Urinary bladder (tissue), 4 donors: ENCODE measurements around the gene RBMS3. TPM values are rescaled to one million over a fixed set of nuclear protein-coding genes. Genes with fewer than 3 reads are reported as not detected.

ENCODE experiments used
- DNase-seq: peaks from one replicate; pipeline ENCODE4 v3.0.0-alpha.2; 2015; ENCODE audit errors: extremely low spot score
- H3K27ac ChIP-seq: one replicate; pipeline ENCODE4 v1.5.1; 2013; ENCODE audit warnings: low read depth, mild to moderate bottlenecking, moderate library complexity
- H3K36me3 ChIP-seq: one replicate; pipeline ENCODE4 v1.6.1; 2013; ENCODE audit warnings: mild to moderate bottlenecking, moderate library complexity; ENCODE audit not compliant: insufficient read depth
- H3K4me1 ChIP-seq: one replicate; pipeline ENCODE4 v1.6.1; 2013; ENCODE audit warnings: mild to moderate bottlenecking, moderate library complexity; ENCODE audit not compliant: insufficient read depth
- H3K4me3 ChIP-seq: one replicate; pipeline ENCODE4 v1.5.1; 2013; ENCODE audit warnings: low read depth, low read length
- WGBS: extraction: QIAGEN DNeasy Blood & Tissue Kit; methylation state at CpG from one replicate; pipeline ENCODE4 v1.1.7; 2013; 5-methylcytosine and 5-hydroxymethylcytosine counted together
- polyA plus RNA-seq: library from polyadenylated mRNA; stranded (reverse); fragments of 200-250 nt; gene quantifications from one replicate; pipeline ENCODE4 v1.2.3, GENCODE V29; 2013
- total RNA-seq: library from RNA; depleted of rRNA; stranded (reverse); fragments of >200 nt; gene quantifications from one replicate; pipeline ENCODE4 v1.2.3, GENCODE V29; 2014
- donor health status: healthy with polysubstance abuse.
- donor health status: healthy.

The RBMS3 gene
- total and polyA plus RNA-seq, 2 donors: 10.6 to 136 TPM

- Histone ChIP-seq H3K4me3 (no peak overlapping the region), H3K4me1 (no peaks in the 10 kb centered on the region), H3K36me3 (no peaks in the 10 kb centered on the region), H3K27ac (no peak overlapping the region)
- no peak for DNase-seq
- 79% methylated on average over 4 of the region's 4 CpGs for WGBS
These were observed 49.4 kb downstream of the RBMS3 start for GRCh38 chr3:29329986-29330890.

GRCh38 chr3:29331035-29331434, 50.2 kb downstream of the RBMS3 start:
- no peak for DNase-seq
- WGBS: 86% methylated on average over 4 of the region's 4 CpGs
- H3K36me3 ChIP-seq: no peaks in the 10 kb centered on the region
- H3K4me1 ChIP-seq: no peaks in the 10 kb centered on the region
- H3K27ac ChIP-seq: no peak overlapping the region
- no peak overlapping the region for H3K4me3 ChIP-seq

DNA sequence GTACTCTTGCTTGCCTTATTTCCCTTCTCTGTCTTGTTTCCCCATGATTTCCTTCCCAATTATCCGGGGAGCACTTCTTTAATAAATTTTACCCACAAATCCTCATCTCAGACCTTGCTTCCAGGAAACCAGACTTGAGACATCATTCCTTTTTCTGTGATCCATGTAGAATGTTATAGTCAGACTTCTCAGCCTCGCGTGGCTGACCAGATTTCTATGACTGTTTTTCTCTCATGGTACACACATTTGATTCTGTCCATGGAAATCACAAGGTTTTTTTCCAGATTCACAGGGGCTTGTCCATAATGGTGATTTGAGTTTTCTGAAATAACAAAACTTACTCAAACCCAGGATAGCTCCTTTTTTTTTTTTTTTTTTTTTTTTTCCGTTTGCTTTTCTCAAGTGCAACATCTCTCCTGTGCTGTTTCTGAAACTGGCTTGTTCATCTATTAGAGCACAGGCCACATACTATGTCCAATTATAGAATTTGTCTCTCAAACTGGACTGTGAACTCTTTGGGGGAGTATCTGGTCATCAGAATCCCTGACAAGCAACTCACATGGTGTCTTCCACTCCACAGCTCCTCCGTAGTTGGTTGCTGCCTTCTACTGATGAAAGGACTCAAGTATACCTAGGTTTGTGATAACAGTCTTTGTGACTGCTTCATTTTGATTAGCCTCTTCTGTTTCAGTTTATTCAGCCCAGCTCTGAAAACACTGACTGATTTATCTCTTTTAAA, 50.8 kb downstream of the RBMS3 start:
- H3K4me3 ChIP-seq: no peak overlapping the region
- WGBS: 76% methylated on average over 5 of the region's 5 CpGs
- no peaks in the 10 kb centered on the region for H3K4me1 ChIP-seq
- DNase-seq: no peak
- no peak overlapping the region for H3K27ac ChIP-seq
- no peaks in the 10 kb centered on the region for H3K36me3 ChIP-seq

DNA sequence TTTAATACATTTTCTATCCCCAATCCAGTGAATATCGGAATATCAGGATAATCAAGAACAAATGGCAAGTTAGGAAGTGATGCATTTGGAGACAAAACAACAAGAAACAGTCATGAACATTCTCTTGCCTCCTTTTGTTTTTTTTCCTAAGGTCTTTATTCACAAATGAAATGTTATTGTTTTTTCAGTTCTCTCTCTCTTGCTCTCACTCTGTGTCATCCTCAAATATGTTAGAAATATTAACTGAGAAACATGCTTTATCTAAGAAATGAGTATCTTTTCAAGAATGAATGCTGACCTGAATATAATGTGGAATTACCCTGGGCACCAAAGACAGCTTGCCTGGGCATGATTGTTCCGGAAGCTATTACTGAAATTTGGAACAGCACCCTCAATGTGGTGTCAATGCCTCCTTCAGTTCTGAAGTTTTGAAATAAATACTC, 51.3 kb downstream of the RBMS3 start:
- Histone ChIP-seq H3K4me1 (no peaks in the 10 kb centered on the region), H3K4me3 (no peak overlapping the region)
- no peak for DNase-seq

DNA sequence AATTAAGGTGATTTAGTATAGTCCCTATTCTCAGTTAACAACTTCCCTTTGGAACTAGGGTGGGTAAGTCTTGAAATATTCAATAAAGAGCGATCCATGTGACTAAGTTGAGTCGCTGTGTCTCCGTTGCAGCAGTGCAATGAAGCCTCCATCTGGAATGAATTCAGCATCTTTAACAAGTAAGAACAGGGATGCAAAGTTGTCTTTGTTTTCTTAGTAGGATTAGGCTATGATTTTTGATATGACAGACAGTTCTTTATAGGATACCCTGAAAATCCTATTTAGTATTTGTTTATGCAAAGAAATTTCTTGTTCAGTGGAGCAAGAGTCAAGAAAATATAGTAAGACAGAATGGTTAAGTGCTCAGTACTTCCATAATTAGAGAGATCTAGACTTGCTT, 52.7 kb downstream of the RBMS3 start:
- WGBS: 65% methylated on average over 3 of the region's 3 CpGs
- Histone ChIP-seq H3K4me1 (no peaks in the 10 kb centered on the region), H3K36me3 (no peaks in the 10 kb centered on the region), H3K4me3 (no peak overlapping the region), H3K27ac (no peak overlapping the region)
- DNase-seq: no peak

More for the DNA sequence above, 51.3 kb downstream of the RBMS3 start:
- WGBS: 85% methylated on average over 2 of the region's 2 CpGs
- Histone ChIP-seq H3K27ac (no peak overlapping the region), H3K36me3 (no peaks in the 10 kb centered on the region)

DNA sequence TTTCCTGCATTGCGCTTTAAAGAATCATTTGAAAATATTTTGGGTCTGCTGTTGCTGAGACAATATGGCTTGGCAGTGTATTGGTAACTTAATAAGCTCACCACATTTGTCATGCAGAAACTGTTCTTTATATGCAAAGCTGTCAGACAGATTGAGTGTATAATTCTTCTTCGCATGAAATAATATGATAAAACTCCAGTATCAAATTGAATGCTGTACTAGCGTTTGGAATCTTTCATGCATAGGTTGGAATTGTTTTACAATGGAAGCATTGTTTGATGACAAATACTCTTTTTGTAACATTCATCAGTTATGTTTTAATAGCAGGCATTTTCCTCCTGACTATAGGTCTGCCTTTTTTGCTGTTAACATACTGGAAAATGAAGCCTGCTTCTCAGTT, 53.8 kb downstream of the RBMS3 start:
- Histone ChIP-seq H3K27ac (no peak overlapping the region), H3K36me3 (no peaks in the 10 kb centered on the region), H3K4me3 (no peak overlapping the region), H3K4me1 (no peaks in the 10 kb centered on the region)
- 58% methylated on average over 3 of the region's 3 CpGs for WGBS
- DNase-seq: no peak

GRCh38 chr3:29335438-29335837, 54.6 kb downstream of the RBMS3 start:
- H3K27ac ChIP-seq: peak overlapping the region; percentile 41
- peak; percentile 94 for DNase-seq
- no peaks in the 10 kb centered on the region for H3K36me3 ChIP-seq
- peak overlapping the region; percentile 21 for H3K4me3 ChIP-seq
- 4% methylated on average over 6 of the region's 6 CpGs for WGBS
- no peaks in the 10 kb centered on the region for H3K4me1 ChIP-seq

DNA sequence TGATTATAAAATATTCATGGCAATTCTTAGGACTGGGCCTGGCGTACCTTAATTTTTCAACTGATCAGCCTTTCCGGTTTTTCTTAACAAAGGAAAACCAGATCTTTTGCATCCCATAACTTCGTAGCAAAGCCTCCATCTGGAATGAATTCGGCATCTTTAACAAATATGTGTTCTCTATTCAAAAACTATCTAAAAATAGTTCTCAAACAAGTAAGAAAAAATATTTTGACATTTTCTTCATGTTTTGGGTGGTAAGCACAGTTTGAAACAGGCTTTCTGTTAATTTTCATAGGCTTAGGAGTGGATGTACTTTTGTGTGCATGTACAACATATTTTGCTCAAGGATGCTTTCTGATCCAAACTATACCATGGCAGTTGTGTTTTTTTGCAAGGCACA, 55.1 kb downstream of the RBMS3 start:
- no peaks in the 10 kb centered on the region for H3K36me3 ChIP-seq
- 24% methylated on average over 4 of the region's 4 CpGs for WGBS
- DNase-seq: no peak
- H3K4me1 ChIP-seq: no peaks in the 10 kb centered on the region
- no peak overlapping the region for H3K27ac ChIP-seq
- peak overlapping the region; percentile 21 for H3K4me3 ChIP-seq

GRCh38 chr3:29337565-29337964, 56.7 kb downstream of the RBMS3 start:
- DNase-seq: no peak
- no peak overlapping the region for H3K27ac ChIP-seq
- H3K4me3 ChIP-seq: no peak overlapping the region
- no peaks in the 10 kb centered on the region for H3K4me1 ChIP-seq
- H3K36me3 ChIP-seq: no peaks in the 10 kb centered on the region

DNA sequence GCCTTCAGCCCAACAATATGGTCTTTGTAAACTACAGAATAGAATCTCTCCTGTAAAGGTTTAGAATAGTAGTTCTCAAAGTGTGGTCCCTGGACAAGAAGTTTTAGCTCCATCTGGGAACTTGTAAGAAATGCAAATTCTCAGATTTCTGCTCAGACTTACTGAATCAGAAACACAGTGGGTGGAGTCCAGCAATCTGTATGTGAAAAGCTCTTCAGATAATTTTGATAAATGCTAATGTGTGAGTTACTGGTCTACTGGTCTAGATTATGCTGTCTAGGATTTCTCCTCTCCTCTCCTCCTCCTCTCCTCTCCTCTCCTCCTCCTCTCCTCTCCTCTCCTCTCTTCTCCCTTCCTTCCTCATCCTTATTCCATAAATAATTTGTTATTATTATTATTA, 57.5 kb downstream of the RBMS3 start:
- no peaks in the 10 kb centered on the region for H3K36me3 ChIP-seq
- H3K27ac ChIP-seq: no peak overlapping the region
- H3K4me1 ChIP-seq: no peaks in the 10 kb centered on the region
- no peak for DNase-seq
- no peak overlapping the region for H3K4me3 ChIP-seq

DNA sequence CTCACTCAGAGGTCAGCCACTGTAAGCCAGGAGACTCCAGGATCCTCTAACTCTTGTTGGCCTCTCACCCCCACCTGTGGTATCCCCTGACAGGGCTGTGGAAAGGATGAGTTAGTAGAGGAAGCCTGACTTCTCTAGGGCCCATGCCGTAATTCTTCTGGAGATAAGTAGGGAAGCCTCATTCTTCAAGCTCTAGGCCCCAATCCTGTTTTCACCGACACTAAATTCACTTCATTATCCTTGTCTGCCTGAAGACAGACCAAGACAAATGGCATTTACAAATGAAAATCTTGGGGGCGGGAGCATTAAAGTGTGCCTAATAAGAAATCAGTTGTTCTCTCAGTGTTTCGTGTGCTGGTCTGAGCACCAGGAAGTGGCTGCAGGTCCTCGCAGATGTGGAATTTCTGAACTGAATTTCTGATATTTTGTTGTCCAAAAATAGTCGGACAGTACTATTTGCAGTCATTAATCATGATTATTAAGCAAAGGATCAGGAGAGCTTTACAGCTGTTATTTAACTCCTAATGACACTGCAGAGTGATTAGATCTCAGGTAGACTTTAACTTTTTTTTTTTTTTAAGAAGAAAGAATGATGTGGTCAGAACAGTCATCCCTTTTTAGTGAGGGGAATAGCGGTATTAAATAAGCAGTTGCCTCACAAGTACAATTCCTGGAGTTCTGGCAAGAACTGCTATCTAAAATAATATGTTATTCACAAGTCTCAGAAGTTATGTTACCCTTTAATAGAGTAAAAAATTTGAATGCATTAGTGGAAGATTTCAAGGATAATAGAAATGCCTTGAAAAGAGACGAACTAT, 58.4 kb downstream of the RBMS3 start:
- Histone ChIP-seq H3K4me1 (no peaks in the 10 kb centered on the region), H3K27ac (no peak overlapping the region), H3K36me3 (no peaks in the 10 kb centered on the region), H3K4me3 (no peak overlapping the region)
- WGBS: 84% methylated on average over 8 of the region's 8 CpGs
- DNase-seq: no peak

DNA sequence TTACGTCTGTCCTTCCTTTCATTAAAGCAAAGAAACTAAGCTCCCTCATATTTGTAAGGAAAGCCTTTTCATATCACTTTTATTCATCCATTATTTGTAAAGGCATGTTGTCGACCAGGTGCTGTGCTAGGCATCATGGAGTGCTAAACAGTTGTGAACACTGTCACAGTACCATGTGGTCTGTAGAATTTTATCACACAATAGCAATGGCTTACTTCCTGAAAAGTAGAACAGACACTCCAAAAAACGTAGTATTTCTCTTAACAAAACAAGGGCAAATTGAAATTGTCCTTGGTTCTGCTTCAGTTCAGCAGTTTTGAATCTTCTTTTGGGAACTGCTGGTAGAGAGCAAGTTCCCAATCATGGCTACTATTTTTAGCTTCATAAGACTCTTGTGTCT, 63.3 kb downstream of the RBMS3 start:
- Histone ChIP-seq H3K36me3 (no peaks in the 10 kb centered on the region), H3K4me3 (no peak overlapping the region), H3K4me1 (no peaks in the 10 kb centered on the region), H3K27ac (no peak overlapping the region)
- 91% methylated on average over 3 of the region's 3 CpGs for WGBS
- no peak for DNase-seq

GRCh38 chr3:29344935-29345334, 64.1 kb downstream of the RBMS3 start:
- Histone ChIP-seq H3K4me1 (no peaks in the 10 kb centered on the region), H3K36me3 (no peaks in the 10 kb centered on the region), H3K27ac (no peak overlapping the region), H3K4me3 (no peak overlapping the region)
- 88% methylated on average over 1 of the region's 1 CpG for WGBS
- no peak for DNase-seq
